SK-N-SH (cell line): ENCODE results near the gene ARID3A.

Source experiments
- CTCF ChIP-seq: fragments of 200-600 bp; sonication (generic); IDR thresholded peaks from 2 replicates; pipeline ENCODE4 v1.6.1; 2017; ENCODE audit warnings: antibody characterized with exemption, mild to moderate bottlenecking, moderate library complexity
- EP300 ChIP-seq, 2 experiments: IDR thresholded peaks; 2 replicates each; pipeline versions ENCODE4 v1.4.0 to v1.6.1; 2012; ENCODE audit warnings: borderline replicate concordance in 1 of 2, low read depth in 1 of 2, low read length in 1 of 2
- GATA2 ChIP-seq: sonication (generic); formaldehyde crosslinking; IDR thresholded peaks from 2 replicates; pipeline ENCODE4 v1.5.0; 2020; ENCODE audit warnings: mild to moderate bottlenecking, missing genetic modification reagents
- POLR2AphosphoS5 ChIP-seq: IDR thresholded peaks from 2 replicates; pipeline ENCODE4 v1.6.1; 2012; ENCODE audit warnings: low read depth, low read length
- RCOR1 ChIP-seq: fragments of 150-350 bp; IDR thresholded peaks from 2 replicates; pipeline ENCODE4 v1.6.1; 2017; ENCODE audit warnings: antibody characterized with exemption, low read length
- RFX5 ChIP-seq: IDR thresholded peaks from 2 replicates; pipeline ENCODE4 v1.6.1; 2012; ENCODE audit warnings: mild to moderate bottlenecking, improper control_type of control experiment, low read length
- SIN3A ChIP-seq: IDR thresholded peaks from 2 replicates; pipeline ENCODE4 v1.6.1; 2012; ENCODE audit warnings: low read depth, mild to moderate bottlenecking, low read length, moderate library complexity, borderline replicate concordance
- TCF12 ChIP-seq: IDR thresholded peaks from 2 replicates; pipeline ENCODE4 v1.4.0; 2012
- TF ChIP-seq, protein P1 (sequence below): IDR thresholded peaks from 2 replicates; pipeline ENCODE4 v1.6.1; 2012; ENCODE audit warnings: mild to moderate bottlenecking, low read depth, low read length, moderate library complexity
- TF ChIP-seq, protein P2 (sequence below): IDR thresholded peaks from 2 replicates; pipeline ENCODE4; 2012

DNA sequence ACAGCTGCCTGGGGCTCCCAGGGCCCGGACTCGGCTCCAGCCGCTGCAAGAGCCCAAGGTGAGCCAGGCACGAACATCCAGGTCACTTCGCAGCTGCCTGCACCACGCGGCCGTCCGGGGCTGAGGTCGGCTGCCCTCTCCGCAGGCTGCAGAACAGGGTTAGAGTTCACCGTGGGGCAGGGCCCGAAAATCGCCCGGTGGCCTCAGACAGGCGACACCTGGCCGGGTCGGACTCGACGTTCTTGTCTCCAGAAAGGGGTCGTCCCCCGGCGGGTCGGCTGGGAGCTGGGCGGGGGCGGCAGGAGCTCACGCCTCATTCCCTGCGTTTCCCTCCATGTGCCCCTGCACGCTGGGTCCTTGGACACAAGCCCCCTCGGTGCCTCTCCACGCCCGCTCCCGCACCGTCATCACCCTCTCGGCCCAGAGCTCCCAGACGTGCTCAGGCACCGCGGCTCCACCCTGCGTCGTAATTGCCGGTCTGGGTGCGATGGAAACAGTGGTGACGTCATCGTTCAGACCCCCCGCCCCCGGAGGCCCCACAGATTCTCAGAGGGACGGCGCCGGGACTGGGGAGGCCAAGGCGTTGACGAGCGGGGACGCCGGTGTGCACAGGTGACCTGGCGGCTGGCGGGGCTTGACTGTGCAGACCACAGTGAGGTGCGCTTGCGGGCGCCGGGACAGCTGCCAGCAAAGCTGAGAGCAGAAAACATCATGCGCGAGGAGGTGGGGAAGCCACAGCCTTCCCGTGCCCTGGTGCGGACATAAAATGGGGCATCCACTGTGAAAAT is 70.4 kb downstream of the ARID3A start:
- no peak for TF ChIP-seq CTCF
- TF ChIP-seq RFX5 = no peak
- TF ChIP-seq, protein P1, sequence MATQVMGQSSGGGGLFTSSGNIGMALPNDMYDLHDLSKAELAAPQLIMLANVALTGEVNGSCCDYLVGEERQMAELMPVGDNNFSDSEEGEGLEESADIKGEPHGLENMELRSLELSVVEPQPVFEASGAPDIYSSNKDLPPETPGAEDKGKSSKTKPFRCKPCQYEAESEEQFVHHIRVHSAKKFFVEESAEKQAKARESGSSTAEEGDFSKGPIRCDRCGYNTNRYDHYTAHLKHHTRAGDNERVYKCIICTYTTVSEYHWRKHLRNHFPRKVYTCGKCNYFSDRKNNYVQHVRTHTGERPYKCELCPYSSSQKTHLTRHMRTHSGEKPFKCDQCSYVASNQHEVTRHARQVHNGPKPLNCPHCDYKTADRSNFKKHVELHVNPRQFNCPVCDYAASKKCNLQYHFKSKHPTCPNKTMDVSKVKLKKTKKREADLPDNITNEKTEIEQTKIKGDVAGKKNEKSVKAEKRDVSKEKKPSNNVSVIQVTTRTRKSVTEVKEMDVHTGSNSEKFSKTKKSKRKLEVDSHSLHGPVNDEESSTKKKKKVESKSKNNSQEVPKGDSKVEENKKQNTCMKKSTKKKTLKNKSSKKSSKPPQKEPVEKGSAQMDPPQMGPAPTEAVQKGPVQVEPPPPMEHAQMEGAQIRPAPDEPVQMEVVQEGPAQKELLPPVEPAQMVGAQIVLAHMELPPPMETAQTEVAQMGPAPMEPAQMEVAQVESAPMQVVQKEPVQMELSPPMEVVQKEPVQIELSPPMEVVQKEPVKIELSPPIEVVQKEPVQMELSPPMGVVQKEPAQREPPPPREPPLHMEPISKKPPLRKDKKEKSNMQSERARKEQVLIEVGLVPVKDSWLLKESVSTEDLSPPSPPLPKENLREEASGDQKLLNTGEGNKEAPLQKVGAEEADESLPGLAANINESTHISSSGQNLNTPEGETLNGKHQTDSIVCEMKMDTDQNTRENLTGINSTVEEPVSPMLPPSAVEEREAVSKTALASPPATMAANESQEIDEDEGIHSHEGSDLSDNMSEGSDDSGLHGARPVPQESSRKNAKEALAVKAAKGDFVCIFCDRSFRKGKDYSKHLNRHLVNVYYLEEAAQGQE = no peak
- TF ChIP-seq POLR2AphosphoS5 = no peak
- TF ChIP-seq, protein P2, sequence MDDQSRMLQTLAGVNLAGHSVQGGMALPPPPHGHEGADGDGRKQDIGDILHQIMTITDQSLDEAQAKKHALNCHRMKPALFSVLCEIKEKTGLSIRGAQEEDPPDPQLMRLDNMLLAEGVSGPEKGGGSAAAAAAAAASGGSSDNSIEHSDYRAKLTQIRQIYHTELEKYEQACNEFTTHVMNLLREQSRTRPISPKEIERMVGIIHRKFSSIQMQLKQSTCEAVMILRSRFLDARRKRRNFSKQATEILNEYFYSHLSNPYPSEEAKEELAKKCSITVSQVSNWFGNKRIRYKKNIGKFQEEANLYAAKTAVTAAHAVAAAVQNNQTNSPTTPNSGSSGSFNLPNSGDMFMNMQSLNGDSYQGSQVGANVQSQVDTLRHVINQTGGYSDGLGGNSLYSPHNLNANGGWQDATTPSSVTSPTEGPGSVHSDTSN = no peak
- TF ChIP-seq RCOR1 = no peak
- TF ChIP-seq EP300 (IDR thresholded peaks at IDR 0.05; ENCODE audit: borderline replicate concordance in 1 of 2, low read depth in 1 of 2, low read length in 1 of 2) = no peak
- TF ChIP-seq GATA2 (CRISPR knock-in tag) = no peak
- TF ChIP-seq TCF12 = no peak
- TF ChIP-seq SIN3A = no peak
